Skeletal muscle tissue (tissue), 4 donors: ENCODE measurements around the gene RTN4RL2. TPM values are rescaled to one million over a fixed set of nuclear protein-coding genes. Genes with fewer than 3 reads are reported as not detected.
A peak's percentile ranks its signal among the peaks of the same experiment; 100 is the strongest.

Experiments
- H3K27ac ChIP-seq: one replicate; pipeline ENCODE4 v1.7.0; 2013; ENCODE audit warnings: mild to moderate bottlenecking, low read depth, low read length, inconsistent platforms
- H3K27me3 ChIP-seq, 3 donors: one replicate each; pipeline ENCODE4 v1.7.0; 2013; ENCODE audit warnings: low read length in 3 of 3; ENCODE audit not compliant: control insufficient read depth in 3 of 3, insufficient read depth in 3 of 3
- H3K36me3 ChIP-seq, 3 donors: one replicate each; pipeline ENCODE4 v1.7.0; 2013; ENCODE audit warnings: low read length in 3 of 3; ENCODE audit not compliant: control insufficient read depth in 3 of 3, insufficient read depth in 3 of 3
- H3K4me1 ChIP-seq, 3 donors: one replicate each; pipeline ENCODE4 v1.7.0; 2013; ENCODE audit warnings: low read length in 3 of 3, mild to moderate bottlenecking in 3 of 3; ENCODE audit not compliant: control insufficient read depth in 3 of 3, insufficient read depth in 3 of 3
- H3K4me3 ChIP-seq, 3 donors: one replicate each; pipeline ENCODE4 v1.7.0; 2013; ENCODE audit warnings: low read length in 3 of 3
- H3K9ac ChIP-seq, 3 donors: one replicate each; pipeline ENCODE4 v1.7.0; 2013; ENCODE audit warnings: low read length in 3 of 3, mild to moderate bottlenecking in 3 of 3, moderate library complexity in 2 of 3, low read depth in 1 of 3
- H3K9me3 ChIP-seq, 3 donors: one replicate each; pipeline ENCODE4 v1.7.0; 2013; ENCODE audit warnings: low read length in 3 of 3; ENCODE audit not compliant: control insufficient read depth in 3 of 3
- total RNA-seq: library from RNA; depleted of rRNA; stranded (reverse); fragments of >200 nt; gene quantifications from one replicate; pipeline ENCODE4 v1.2.3, GENCODE V29; 2014
- donor health status: Osteomylitis.

RTN4RL2 gene
- total RNA-seq, 1 donor from 2014 or later, result not detected

GRCh38 chr11:57471496-57471895 is 11.2 kb downstream of the RTN4RL2 start:
- Histone ChIP-seq H3K36me3 (no peaks in the 10 kb centered on the region), H3K9ac (no peak overlapping the region), H3K27ac (no peak overlapping the region), H3K4me3 (no peak overlapping the region), H3K27me3 (peaks cover 0 to 10% (median 0%) of the 10 kb centered on the region in 3 donors), H3K9me3 (no peaks in the 10 kb centered on the region), H3K4me1 (peaks cover 6 to 12% (median 7%) of the 10 kb centered on the region in 3 donors)

GRCh38 chr11:57473285-57473841 is 13.0 kb downstream of the RTN4RL2 start:
- Histone ChIP-seq H3K36me3 (no peaks in the 10 kb centered on the region), H3K4me3 (no peak overlapping the region), H3K27ac (no peak overlapping the region), H3K27me3 (peaks cover 0 to 5% (median 0%) of the 10 kb centered on the region in 3 donors), H3K4me1 (peaks cover 11 to 16% (median 13%) of the 10 kb centered on the region in 3 donors), H3K9me3 (no peaks in the 10 kb centered on the region), H3K9ac (no peak overlapping the region)

GRCh38 chr11:57474017-57474802 is 13.9 kb downstream of the RTN4RL2 start:
- H3K36me3 ChIP-seq, result no peaks in the 10 kb centered on the region
- H3K9ac ChIP-seq, result no peak overlapping the region
- peaks cover 11 to 16% (median 13%) of the 10 kb centered on the region in 3 donors for H3K4me1 ChIP-seq
- H3K27me3 ChIP-seq, result peaks cover 0 to 5% (median 0%) of the 10 kb centered on the region in 3 donors
- no peaks in the 10 kb centered on the region for H3K9me3 ChIP-seq
- H3K4me3 ChIP-seq, result no peak overlapping the region
- H3K27ac ChIP-seq, result no peak overlapping the region

GRCh38 chr11:57474803-57475115 is 14.4 kb downstream of the RTN4RL2 start:
- no peak overlapping the region for H3K27ac ChIP-seq
- no peak overlapping the region for H3K9ac ChIP-seq
- H3K36me3 ChIP-seq, result no peaks in the 10 kb centered on the region
- H3K27me3 ChIP-seq, result peaks cover 0 to 5% (median 0%) of the 10 kb centered on the region in 3 donors
- H3K4me3 ChIP-seq, result no peak overlapping the region
- peaks cover 11 to 16% (median 13%) of the 10 kb centered on the region in 3 donors for H3K4me1 ChIP-seq
- H3K9me3 ChIP-seq, result no peaks in the 10 kb centered on the region

GRCh38 chr11:57475191-57475590 is 14.9 kb downstream of the RTN4RL2 start:
- Histone ChIP-seq H3K4me1 (peaks cover 11 to 16% (median 13%) of the 10 kb centered on the region in 3 donors), H3K27ac (no peak overlapping the region), H3K9me3 (no peaks in the 10 kb centered on the region), H3K36me3 (no peaks in the 10 kb centered on the region), H3K4me3 (no peak overlapping the region), H3K9ac (no peak overlapping the region), H3K27me3 (peaks cover 0 to 5% (median 0%) of the 10 kb centered on the region in 3 donors)

- Histone ChIP-seq H3K27ac (no peak overlapping the region), H3K9ac (peak overlapping the region in 2 of 3 donors; percentile 81 to 86), H3K4me3 (peak overlapping the region in 2 of 3 donors; percentile 78), H3K27me3 (peaks cover 0 to 5% (median 0%) of the 10 kb centered on the region in 3 donors), H3K36me3 (no peaks in the 10 kb centered on the region), H3K9me3 (no peaks in the 10 kb centered on the region), H3K4me1 (peaks cover 11 to 16% (median 13%) of the 10 kb centered on the region in 3 donors)
Measured at GRCh38 chr11:57475671-57476046, 15.3 kb downstream of the RTN4RL2 start.

- H3K27ac ChIP-seq, result peak overlapping the region; percentile 76
- H3K9ac ChIP-seq, result peak overlapping the region; percentile 74 to 86 (median 81)
- peaks cover 11 to 16% (median 13%) of the 10 kb centered on the region in 3 donors for H3K4me1 ChIP-seq
- no peaks in the 10 kb centered on the region for H3K9me3 ChIP-seq
- peaks cover 0 to 5% (median 0%) of the 10 kb centered on the region in 3 donors for H3K27me3 ChIP-seq
- no peaks in the 10 kb centered on the region for H3K36me3 ChIP-seq
- H3K4me3 ChIP-seq, result peak overlapping the region; percentile 54 to 78 (median 78)
Measured at GRCh38 chr11:57476047-57476756, 15.9 kb downstream of the RTN4RL2 start.

- Histone ChIP-seq H3K9me3 (no peaks in the 10 kb centered on the region), H3K9ac (peak overlapping the region; percentile 74 to 86 (median 81)), H3K27me3 (peaks cover 0 to 5% (median 3%) of the 10 kb centered on the region in 3 donors), H3K36me3 (no peaks in the 10 kb centered on the region), H3K4me3 (peak overlapping the region; percentile 54 to 78 (median 78)), H3K27ac (peak overlapping the region; percentile 76), H3K4me1 (peaks cover 11 to 16% (median 13%) of the 10 kb centered on the region in 3 donors)
Measured at GRCh38 chr11:57476757-57477506, 16.6 kb downstream of the RTN4RL2 start.

- H3K9ac ChIP-seq, result no peak overlapping the region
- H3K27me3 ChIP-seq, result peaks cover 0 to 8% (median 6%) of the 10 kb centered on the region in 3 donors
- H3K27ac ChIP-seq, result no peak overlapping the region
- H3K9me3 ChIP-seq, result no peaks in the 10 kb centered on the region
- peaks cover 11 to 16% (median 13%) of the 10 kb centered on the region in 3 donors for H3K4me1 ChIP-seq
- no peak overlapping the region for H3K4me3 ChIP-seq
- H3K36me3 ChIP-seq, result no peaks in the 10 kb centered on the region
Measured at GRCh38 chr11:57477507-57478189, 17.3 kb downstream of the RTN4RL2 start.
